ENCODE data around the gene ZNF264. TPM values are rescaled to one million over a fixed set of nuclear protein-coding genes. Genes with fewer than 3 reads are reported as not detected.

ZNF264 gene
- total RNA-seq, 1 experiment from 2014 or later: 44.1 TPM

DNA sequence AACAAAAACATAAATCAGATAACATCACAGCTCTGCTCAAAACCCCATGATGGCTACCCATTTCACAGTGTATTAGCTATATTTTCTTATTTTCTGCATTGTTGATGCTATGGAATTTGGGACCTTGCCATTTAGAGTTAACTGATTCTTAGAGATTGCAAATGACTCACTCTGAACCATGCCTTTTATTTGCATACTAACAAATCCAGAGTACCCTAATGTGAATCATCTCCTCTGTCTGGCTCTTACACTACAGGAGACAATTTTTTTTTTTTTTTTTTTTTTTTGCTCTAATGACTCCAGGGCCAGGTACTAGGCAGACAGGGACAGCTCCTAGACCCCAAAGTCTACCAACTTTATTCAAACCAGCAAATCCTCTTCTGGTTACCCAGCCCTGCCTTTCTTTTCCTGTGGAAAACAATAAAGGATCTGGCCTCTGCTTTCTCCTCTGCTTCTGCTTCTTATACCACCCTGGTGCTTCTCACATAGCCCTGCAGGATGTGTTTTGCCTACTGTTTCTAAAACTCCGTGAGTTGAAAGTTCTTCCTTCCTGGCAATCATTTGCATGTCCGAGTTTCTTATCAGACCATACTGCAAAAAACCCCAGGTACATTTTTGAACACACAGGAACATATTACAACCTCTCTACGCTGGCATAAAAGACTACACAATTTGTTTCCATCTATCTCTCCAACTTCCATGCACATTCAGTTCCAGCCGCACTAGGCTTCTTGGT, 78.4 kb downstream of the ZNF264 start:
- Histone ChIP-seq H3K9ac (ENCODE audit: low read length) (no peak overlapping the region), H3K4me3 (ENCODE audit: low read length) (peak overlapping the region; percentile 6; the same call in 1 of the 2 replicates), H3K79me2 (ENCODE audit: low read length) (no peaks in the 10 kb centered on the region), H3K4me1 (ENCODE audit: insufficient read depth, low read length) (peaks cover 21% of the 10 kb centered on the region), H3F3A (ENCODE audit: low read length, unreplicated experiment) (no peaks in the 10 kb centered on the region), H3K36me3 (ENCODE audit: low read depth, low read length) (no peaks in the 10 kb centered on the region), H4K20me1 (ENCODE audit: low read length) (no peaks in the 10 kb centered on the region), H3K4me2 (ENCODE audit: low read length) (peak overlapping the region; percentile 45), H3K9me2 (replicated peaks; ENCODE audit: low read length) (no peaks in the 10 kb centered on the region), H2AFZ (ENCODE audit: low read length) (no peak overlapping the region), H3K27me3 (ENCODE audit: low read length) (no peaks in the 10 kb centered on the region), H3K9me3 (ENCODE audit: low read length) (no peaks in the 10 kb centered on the region), H3K27ac (ENCODE audit: low read length) (peak overlapping the region; percentile 33)
- POLR2A ChIA-PET (ENCODE audit: unreplicated experiment): no interaction called here
- TF ChIP-seq EZH2 (IDR thresholded peaks at IDR 0.05; ENCODE audit: low read length, unreplicated experiment) (no peak), EZH2phosphoT487 (IDR thresholded peaks at IDR 0.05; ENCODE audit: borderline replicate concordance, low read length) (no peak), CTCF (conservative IDR thresholded peaks at IDR 0.05; ENCODE audit: low read depth, low read length) (no peak)
- ATAC-seq (peak; percentile 97), DNase-seq (peak; percentile 95)
- intact Hi-C loops (cut with micrococcal nuclease): no loop called here
- CTCF ChIA-PET: no interaction called here
- no TSS peak for BruUV-seq (replicated peaks)

DNA sequence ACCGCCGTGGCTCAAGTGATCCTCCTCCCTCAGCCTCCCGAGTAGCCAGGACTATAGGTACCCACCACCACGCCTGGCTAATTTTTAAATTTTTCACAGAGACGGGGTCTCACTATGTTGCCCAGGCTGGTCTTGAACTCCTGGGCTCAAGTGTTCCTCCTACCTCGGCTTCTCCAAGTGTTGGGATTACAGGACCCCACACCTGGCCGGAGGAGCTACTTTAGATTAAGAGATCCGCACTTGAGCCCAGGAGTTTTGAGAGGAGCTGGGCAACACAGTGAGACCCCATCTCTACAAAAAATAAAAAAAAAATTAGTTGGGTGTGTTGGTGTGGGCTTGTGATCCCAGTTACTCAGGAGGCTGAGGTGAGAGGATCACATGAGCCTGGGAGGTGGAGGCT, 80.0 kb downstream of the ZNF264 start:
- TF ChIP-seq EZH2 (IDR thresholded peaks at IDR 0.05; ENCODE audit: low read length, unreplicated experiment): no peak
- no peak overlapping the region for H3K4me2 ChIP-seq (ENCODE audit: low read length)
- no peak overlapping the region for H3K4me3 ChIP-seq (ENCODE audit: low read length)
- H3F3A ChIP-seq (ENCODE audit: low read length, unreplicated experiment): no peaks in the 10 kb centered on the region
- CTCF ChIA-PET: no interaction called here
- no peaks in the 10 kb centered on the region for H3K9me3 ChIP-seq (ENCODE audit: low read length)
- POLR2A ChIA-PET (ENCODE audit: unreplicated experiment): no interaction called here
- peaks cover 21% of the 10 kb centered on the region for H3K4me1 ChIP-seq (ENCODE audit: insufficient read depth, low read length)
- H3K9ac ChIP-seq (ENCODE audit: low read length): no peak overlapping the region
- H4K20me1 ChIP-seq (ENCODE audit: low read length): no peaks in the 10 kb centered on the region
- H3K36me3 ChIP-seq (ENCODE audit: low read depth, low read length): no peaks in the 10 kb centered on the region
- no TSS peak for BruUV-seq (replicated peaks)
- ATAC-seq (no peak), DNase-seq (no peak)
- no peaks in the 10 kb centered on the region for H3K9me2 ChIP-seq (replicated peaks; ENCODE audit: low read length)
- no peak overlapping the region for H2AFZ ChIP-seq (ENCODE audit: low read length)
- H3K27ac ChIP-seq (ENCODE audit: low read length): no peak overlapping the region
- H3K27me3 ChIP-seq (ENCODE audit: low read length): no peaks in the 10 kb centered on the region
- intact Hi-C loops (cut with micrococcal nuclease): no loop called here
- no peaks in the 10 kb centered on the region for H3K79me2 ChIP-seq (ENCODE audit: low read length)

Other genes with a start within 250 kb of the ZNF264 start
- not detected in 2 replicates for gene USP29, start 71.5 kb upstream of the ZNF264 start, total RNA-seq (2014; rRNA removed)
- gene ZIM3, start 46.3 kb upstream of the ZNF264 start, total RNA-seq (2014; rRNA removed): not detected in 2 replicates
- not detected in 2 replicates for gene DUXA, start 24.0 kb upstream of the ZNF264 start, total RNA-seq (2014; rRNA removed)
- 2.0 and 3.2 TPM in 2 replicates for gene AURKC, start 39.5 kb downstream of the ZNF264 start, total RNA-seq (2014; rRNA removed)
- gene ZNF805, start 49.1 kb downstream of the ZNF264 start, total RNA-seq (2014; rRNA removed): 12.9 and 13.1 TPM in 2 replicates
- 39.5 and 60.6 TPM in 2 replicates for gene ZNF460, start 89.0 kb downstream of the ZNF264 start, total RNA-seq (2014; rRNA removed)
- 5.2 and 7.6 TPM in 2 replicates for gene ZNF543, start 129.0 kb downstream of the ZNF264 start, total RNA-seq (2014; rRNA removed)
- 8.1 and 8.2 TPM in 2 replicates for gene ZNF304, start 159.8 kb downstream of the ZNF264 start, total RNA-seq (2014; rRNA removed)
- gene TRAPPC2B, start 172.1 kb downstream of the ZNF264 start, total RNA-seq (2014; rRNA removed): 16.1 and 21.0 TPM in 2 replicates
- 0.81 and 3.2 TPM in 2 replicates for gene ZNF547, start 172.1 kb downstream of the ZNF264 start, total RNA-seq (2014; rRNA removed)
- 14.4 and 21.8 TPM in 2 replicates for gene ZNF548, start 198.4 kb downstream of the ZNF264 start, total RNA-seq (2014; rRNA removed)
- gene ZNF17, start 219.7 kb downstream of the ZNF264 start, total RNA-seq (2014; rRNA removed): 4.7 and 7.8 TPM in 2 replicates
- gene ZNF749, start 243.8 kb downstream of the ZNF264 start, total RNA-seq (2014; rRNA removed): 17.6 and 21.9 TPM in 2 replicates

Data from PC-3 (cell line).